ENCODE data around the gene LYRM9.
"Not testable (repeated sequence)": the region's sequence is repeated elsewhere in the genome, so short reads cannot be mapped to it uniquely, and the experiment has no call there.

The LYRM9 gene

GRCh38 chr17:27837769-27838168, 55.4 kb downstream of the LYRM9 start:
- FAIRE-seq = not testable (repeated sequence)

GRCh38 chr17:27836651-27837050, 56.5 kb downstream of the LYRM9 start:
- no peak for FAIRE-seq

DNA sequence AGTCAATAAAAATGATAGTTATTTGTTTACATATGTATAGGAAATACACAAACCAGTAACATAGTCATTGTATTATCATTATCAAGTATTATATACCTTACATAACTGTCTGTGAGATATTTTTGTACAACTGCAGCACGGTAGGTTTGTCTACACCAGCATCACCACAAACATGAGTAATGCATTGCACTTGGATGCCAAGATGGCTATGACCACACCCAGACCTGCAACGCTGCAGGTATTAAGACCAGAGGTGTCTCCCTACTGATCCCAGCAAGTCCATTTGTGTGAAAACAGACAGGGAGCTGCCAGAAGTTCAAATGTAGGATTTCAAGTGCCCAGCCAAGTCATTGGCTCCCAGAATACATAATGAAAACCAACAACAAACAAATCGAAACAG, 58.6 kb downstream of the LYRM9 start:
- no peak for FAIRE-seq

GRCh38 chr17:27832831-27833230, 60.3 kb downstream of the LYRM9 start:
- FAIRE-seq = no peak

GRCh38 chr17:27829888-27830287, 63.3 kb downstream of the LYRM9 start:
- not testable (repeated sequence) for FAIRE-seq

GRCh38 chr17:27829143-27829711, 63.9 kb downstream of the LYRM9 start:
- FAIRE-seq = not testable (repeated sequence)

Data from TTC549 (cell line).